ENCODE data around the gene SORL1-AS1.

SORL1-AS1 gene

GRCh38 chr11:121474680-121475079 lies 21.9 kb upstream of the SORL1-AS1 start:
- no peak for FAIRE-seq

- FAIRE-seq, result no peak
Observed at GRCh38 chr11:121473064-121473777, 20.5 kb upstream of the SORL1-AS1 start.

GRCh38 chr11:121472312-121472711 lies 19.5 kb upstream of the SORL1-AS1 start:
- FAIRE-seq, result no peak

DNA sequence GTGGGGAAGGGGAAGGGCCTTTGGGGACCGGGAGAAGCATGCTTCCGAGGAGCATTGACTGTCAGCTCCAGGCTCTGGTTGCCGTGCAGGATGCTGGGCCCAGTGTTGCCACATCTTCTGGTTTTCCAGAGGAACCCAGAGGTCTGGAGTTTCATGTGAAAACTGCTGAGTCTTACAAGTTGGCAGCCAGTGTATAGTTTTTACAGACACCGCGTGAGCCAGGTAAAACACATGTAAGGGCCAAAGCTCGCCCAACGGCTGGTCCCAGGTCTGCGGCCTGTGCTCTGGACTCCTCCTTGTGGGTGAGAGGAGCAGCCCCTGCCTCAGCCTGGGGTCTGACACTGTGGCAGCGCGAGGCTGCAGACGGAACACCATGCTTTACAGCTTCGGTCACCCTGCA lies 18.4 kb upstream of the SORL1-AS1 start:
- FAIRE-seq, result no peak

DNA sequence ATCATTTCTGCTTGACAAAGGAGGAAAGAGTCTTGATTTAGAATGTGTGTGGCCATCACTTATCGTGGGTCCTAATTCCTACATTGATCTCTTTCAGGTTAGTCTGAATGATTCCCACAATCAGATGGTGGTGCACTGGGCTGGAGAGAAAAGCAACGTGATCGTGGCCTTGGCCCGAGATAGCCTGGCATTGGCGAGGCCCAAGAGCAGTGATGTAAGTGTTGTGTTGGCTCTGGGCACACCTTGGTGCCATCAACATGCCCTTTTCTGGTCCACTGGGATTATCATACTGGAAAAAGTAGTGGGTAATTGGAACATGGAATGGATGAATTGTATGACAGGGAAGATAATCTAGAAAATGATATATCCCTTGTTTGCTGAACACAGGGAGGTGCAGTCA lies 17.1 kb upstream of the SORL1-AS1 start:
- FAIRE-seq, result no peak

GRCh38 chr11:121467965-121468364 lies 15.2 kb upstream of the SORL1-AS1 start:
- FAIRE-seq, result no peak

GRCh38 chr11:121467471-121467870 lies 14.7 kb upstream of the SORL1-AS1 start:
- no peak for FAIRE-seq

DNA sequence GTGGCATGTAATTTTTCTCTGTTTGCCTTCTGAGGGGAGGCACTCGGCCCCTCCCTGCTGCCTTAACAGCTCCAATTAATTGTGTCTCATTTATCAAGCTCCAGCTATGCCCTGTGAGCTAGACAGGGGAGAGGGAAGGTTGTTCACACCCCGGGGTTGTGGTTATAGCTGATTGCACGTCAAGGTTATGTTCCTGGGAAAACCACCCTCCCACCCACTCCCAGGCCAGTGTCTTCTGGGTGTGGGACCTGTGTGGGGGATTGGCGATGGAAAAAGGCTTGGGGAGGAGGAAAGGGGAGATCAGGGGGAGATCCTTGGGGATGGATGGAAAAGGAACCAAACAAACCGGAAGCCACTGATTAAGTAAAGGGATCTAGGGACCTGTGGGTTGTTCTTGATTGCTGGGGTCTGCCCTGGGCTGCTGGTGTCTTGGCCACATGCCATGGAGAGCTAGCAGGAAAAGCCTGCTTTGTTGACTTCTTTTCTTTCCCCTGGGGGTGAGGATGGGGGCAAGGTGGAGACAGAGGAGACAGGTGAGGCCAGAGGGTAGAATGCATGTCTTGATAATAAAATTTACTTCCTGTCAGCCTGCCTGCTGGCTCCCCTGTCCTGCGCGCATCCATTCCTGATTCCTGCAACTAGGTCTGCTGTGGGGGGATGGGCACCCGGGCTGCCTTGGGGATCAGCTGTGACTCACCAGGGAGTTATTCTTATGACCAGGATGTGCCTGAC lies 13.5 kb upstream of the SORL1-AS1 start:
- FAIRE-seq, result no peak

DNA sequence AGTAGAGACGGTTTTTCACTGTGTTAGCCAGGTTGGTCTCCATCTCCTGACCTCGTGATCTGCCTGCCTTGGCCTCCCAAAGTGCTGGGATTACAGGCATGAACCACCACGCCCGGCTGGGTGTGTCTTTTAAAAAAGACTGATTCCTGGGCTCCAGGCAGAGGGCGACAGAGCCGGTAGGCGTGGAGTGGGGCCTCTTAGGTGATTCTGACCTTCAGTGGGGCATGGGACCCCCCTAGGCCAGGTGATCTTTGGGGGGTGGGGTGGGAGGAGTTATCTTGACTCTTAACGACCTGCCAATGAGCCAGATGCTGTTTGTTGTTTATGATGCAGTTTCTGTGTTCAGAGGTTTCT lies 12.9 kb upstream of the SORL1-AS1 start:
- FAIRE-seq, result peak; percentile 53

- peak; percentile 73 for FAIRE-seq
Observed at GRCh38 chr11:121464352-121464946, 11.7 kb upstream of the SORL1-AS1 start.

GRCh38 chr11:121463689-121464335 lies 11.0 kb upstream of the SORL1-AS1 start:
- no peak for FAIRE-seq

- no peak for FAIRE-seq
Observed at GRCh38 chr11:121461843-121462242, 9.1 kb upstream of the SORL1-AS1 start.

- FAIRE-seq, result no peak
Observed at GRCh38 chr11:121460941-121461514, 8.3 kb upstream of the SORL1-AS1 start.

- FAIRE-seq, result no peak
Observed at GRCh38 chr11:121459413-121460017, 6.7 kb upstream of the SORL1-AS1 start.

- no peak for FAIRE-seq
Observed at GRCh38 chr11:121458551-121458950, 5.8 kb upstream of the SORL1-AS1 start.

DNA sequence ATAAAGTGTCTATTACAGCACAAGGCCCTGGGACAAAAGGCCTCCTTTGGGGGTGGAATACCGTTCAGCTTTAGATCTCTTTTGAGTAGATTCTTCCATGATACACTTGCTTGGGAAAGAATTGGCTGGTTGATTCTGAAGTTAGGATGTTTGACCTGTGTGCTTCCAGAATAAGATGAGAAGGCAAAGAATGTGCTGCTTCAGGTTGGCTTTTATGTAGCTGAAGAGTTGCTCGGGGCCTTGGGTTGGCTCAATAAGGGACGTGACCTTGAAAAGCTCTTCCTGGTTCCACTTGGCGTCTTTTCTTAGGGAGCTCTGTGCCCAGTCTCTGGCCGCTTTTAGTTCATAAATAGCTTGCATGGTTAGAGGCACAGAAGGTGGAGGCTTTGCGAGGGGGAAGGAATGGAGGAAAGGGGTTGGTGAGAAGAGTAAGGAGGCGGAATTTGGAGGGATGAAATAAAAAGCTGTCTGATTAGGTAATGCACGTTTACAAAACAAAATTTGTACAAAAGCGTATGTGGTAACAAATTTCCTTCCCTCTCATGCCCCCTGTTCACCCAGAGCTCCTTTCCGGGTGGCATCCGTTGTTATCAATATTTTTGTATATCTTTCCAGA lies 4.2 kb upstream of the SORL1-AS1 start:
- no peak for FAIRE-seq

DNA sequence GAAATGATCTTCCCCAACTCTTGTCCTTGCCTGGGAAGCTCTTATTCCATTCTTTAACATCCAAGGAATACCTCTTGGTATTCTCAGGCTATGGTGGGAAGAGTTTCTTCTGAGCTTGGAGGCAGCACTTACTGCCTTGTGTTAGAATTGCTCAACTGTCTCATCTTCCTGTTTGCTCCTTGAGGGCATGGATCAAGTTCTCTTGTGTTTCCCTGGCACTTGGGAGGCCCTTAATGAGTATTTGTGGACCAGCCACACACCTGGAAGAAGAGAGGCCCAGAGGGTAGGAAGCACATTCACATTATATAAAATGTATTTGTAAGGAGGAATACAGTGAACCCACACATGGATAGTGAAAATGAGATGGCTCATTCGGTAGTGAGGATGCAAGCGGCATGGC lies 3.4 kb upstream of the SORL1-AS1 start:
- no peak for FAIRE-seq

DNA sequence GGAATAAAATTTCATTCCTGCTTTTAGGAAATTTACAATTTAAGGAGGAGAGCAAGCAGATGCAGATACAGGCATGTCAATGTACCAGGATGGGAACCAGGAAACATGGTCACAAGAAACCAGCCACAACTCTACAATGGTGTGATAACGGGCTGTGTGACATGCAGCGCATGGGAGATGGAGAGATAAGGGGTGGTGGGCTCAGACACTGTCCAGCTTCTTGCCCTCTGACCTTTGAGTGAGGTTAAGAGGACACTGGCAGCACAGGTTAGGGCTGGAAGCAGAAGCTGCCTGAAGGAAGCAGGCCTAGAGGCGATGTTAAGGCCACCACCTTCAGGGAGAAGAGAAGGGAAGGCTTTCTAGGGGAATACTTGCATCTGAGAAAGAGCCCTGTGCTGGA lies 2.3 kb upstream of the SORL1-AS1 start:
- no peak for FAIRE-seq

- no peak for FAIRE-seq
Observed at GRCh38 chr11:121453589-121454299, 977 bp upstream of the SORL1-AS1 start.

- no peak for FAIRE-seq
Observed at GRCh38 chr11:121451986-121452608, 670 bp downstream of the SORL1-AS1 start, which contains the start of gene SORL1. SORL1 (plus strand) TSS chr11:121452314; CDS start chr11:121452332, 18 bp downstream.

All from islet of Langerhans (tissue), 1 donor.